Measurements from ENCODE around the gene ST3GAL4. TPM values are rescaled to one million over a fixed set of nuclear protein-coding genes. Genes with fewer than 3 reads are reported as not detected.

ST3GAL4 gene
- total RNA-seq, 2 experiments from 2014 or later = 9.8 to 10.7 TPM

DNA sequence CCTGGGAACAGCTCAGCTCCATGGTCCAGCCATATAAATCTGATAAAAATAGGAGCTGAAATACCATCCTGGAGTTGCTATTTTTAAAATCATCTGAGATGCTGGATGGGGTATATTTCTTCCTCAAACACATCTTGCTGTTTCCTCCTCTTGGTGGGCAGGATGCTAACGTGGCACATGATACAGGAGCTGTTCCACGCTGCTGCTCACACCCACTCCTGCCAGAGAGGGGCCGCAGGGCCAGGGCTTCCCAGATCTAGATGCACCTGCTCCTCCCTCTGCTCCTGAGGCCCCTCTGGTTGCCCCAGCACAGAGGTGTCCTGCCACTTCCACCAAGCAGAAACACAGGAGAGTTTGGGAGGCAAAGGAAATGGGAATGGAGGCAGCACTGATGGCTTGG, 3.3 kb upstream of the ST3GAL4 start:
- intact Hi-C loops (cut with micrococcal nuclease) = no loop called here
- Mint-ChIP-seq H3K9me3 (no peaks in the 10 kb centered on the region), H3K27ac (no peak overlapping the region), H3K4me1 (ENCODE audit: low read depth) (peaks cover 43% of the 10 kb centered on the region), H3K4me3 (peak overlapping the region; percentile 8), H3K27me3 (no peaks in the 10 kb centered on the region), H3K36me3 (peaks cover 16% of the 10 kb centered on the region)
- ChIA-PET CTCF (interaction anchor here (0.9 to 1.4 kb wide), 2 partner anchors 41 to 129 kb away, joined by 3 to 4 read pairs; no protein-coding TSS in a partner anchor), POLR2A (interaction anchor here (0.5 kb wide), 1 partner anchor 69 kb away, joined by 5 read pairs; no protein-coding TSS in a partner anchor)
- DNase-seq = no peak

DNA sequence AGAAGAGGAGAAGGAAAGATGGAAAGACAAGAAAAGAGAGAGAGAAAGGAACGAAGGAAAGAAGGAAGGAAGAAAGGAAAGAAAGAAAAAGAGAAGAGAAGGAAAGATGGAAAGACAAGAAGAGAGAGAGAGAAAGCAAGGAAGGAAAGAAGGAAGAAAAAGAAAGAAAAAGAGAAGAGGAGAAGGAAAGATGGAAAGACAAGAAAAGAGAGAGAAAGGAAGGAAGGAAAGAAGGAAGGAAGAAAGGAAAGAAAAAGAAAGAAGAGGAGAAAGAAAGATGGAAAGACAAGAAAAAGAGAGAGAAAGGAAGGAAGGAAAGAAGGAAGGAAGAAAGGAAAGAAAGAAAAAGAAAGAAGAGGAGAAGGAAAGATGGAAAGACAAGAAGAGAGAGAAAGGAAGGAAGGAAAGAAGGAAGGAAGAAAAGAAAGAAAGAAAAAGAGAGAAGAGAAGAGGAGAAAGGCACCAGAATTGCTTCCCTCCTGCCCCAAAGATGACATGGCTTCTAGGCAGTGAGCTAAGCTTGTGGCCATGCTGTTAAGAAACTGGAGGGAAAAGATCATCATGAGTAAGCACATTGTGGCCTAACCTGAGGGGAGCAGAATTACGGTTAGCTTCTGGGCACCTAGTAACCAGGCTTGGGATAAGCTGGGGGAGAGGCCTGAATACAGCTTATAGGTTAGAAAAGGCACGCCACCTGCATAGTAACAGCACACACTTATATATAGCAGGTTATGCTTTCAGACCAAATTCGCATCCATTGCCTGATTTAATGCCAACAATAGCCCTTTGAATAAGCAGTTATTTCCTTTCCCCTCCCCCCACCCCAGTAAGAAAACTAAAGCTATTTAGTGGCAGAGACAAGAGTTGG, 2.3 kb upstream of the ST3GAL4 start:
- Mint-ChIP-seq H3K9me3 (no peaks in the 10 kb centered on the region), H3K27me3 (no peaks in the 10 kb centered on the region), H3K27ac (peak overlapping the region; percentile 79), H3K4me1 (ENCODE audit: low read depth) (peaks cover 43% of the 10 kb centered on the region), H3K4me3 (peak overlapping the region; percentile 49), H3K36me3 (peaks cover 15% of the 10 kb centered on the region)
- POLR2A ChIA-PET = interaction anchor here (0.7 to 1.4 kb wide), 4 partner anchors 34 to 142 kb away, joined by 3 to 8 read pairs (median 3); partner anchors contain the start of genes DCPS, FAM118B and RPUSD4
- DNase-seq = peak; percentile 61
- intact Hi-C loops (cut with micrococcal nuclease) = loop anchor here (1.0 kb wide), 3 partner anchors 21 to 49 kb away; partner anchors contain the start of gene DCPS
- CTCF ChIA-PET = interaction anchor here (0.7 to 3.4 kb wide), 4 partner anchors 42 to 127 kb away, joined by 4 to 26 read pairs (median 10); no protein-coding TSS in a partner anchor

- intact Hi-C loops (cut with micrococcal nuclease) = loop anchor here (2.0 kb wide), 1 partner anchor 72 kb away; the partner anchor contains the start of gene TIRAP
- Mint-ChIP-seq H3K27me3 (no peaks in the 10 kb centered on the region), H3K36me3 (peaks cover 11% of the 10 kb centered on the region), H3K4me3 (peak overlapping the region; percentile 92), H3K27ac (peak overlapping the region; percentile 78), H3K4me1 (ENCODE audit: low read depth) (peaks cover 34% of the 10 kb centered on the region), H3K9me3 (no peaks in the 10 kb centered on the region)
- CTCF ChIA-PET = interaction anchor here (2.3 to 3.4 kb wide), 3 partner anchors 43 to 126 kb away, joined by 7 to 26 read pairs (median 13); no protein-coding TSS in a partner anchor
- peak; percentile 13 for DNase-seq
- POLR2A ChIA-PET = interaction anchor here (1.3 to 1.9 kb wide), 2 partner anchors 36 to 72 kb away, joined by 3 to 4 read pairs; partner anchors contain the start of gene TIRAP
Measured at GRCh38 chr11:126354631-126355323, 709 bp upstream of the ST3GAL4 start.

DNA sequence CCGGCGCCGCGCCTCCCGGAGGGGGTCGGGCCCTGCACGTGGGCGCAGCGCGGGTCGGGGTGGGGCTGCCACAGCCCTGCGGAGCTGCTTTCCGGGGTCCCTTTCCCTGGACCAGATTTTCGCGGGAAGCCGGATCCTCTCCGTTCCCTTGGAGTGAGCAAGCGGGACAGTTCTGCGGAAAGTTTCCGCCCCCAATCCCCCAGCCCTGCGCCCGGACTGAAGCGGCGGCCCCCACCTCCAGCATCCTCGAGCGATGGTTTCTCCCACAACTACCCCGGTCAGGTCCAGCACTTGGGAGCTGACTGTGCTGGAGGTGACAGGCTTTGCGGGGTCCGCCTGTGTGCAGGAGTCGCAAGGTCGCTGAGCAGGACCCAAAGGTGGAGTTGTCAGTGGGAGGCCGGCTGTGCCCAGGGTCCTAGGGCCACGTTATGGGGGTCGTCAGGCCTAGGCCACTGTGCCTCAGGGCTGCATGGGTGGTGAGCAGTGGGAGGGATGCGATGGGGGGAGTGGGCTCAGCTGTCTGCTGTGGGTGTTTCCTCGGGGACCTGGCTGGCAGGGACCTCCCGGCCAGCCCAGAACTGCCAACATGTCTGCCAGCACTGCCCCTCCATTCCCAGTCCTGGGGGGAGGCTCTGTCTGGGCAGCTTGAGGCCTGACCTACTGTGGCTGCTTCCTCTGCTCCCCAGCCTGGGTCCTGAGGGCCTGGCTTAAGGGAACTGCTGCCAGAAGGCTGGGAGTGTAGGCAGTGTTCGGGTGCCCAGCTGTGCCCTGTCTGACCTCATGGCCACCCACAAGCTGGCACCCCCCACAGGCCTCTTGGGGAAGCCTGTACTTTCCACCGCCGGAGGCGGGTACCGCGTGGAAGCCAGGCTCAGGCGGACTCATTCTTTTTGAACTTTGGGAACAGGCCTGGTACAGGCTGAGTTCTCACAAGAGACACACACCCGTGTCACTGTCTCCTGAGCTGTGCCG, 726 bp downstream of the ST3GAL4 start:
- Mint-ChIP-seq H3K9me3 (no peaks in the 10 kb centered on the region), H3K4me1 (ENCODE audit: low read depth) (peaks cover 34% of the 10 kb centered on the region), H3K36me3 (peaks cover 5% of the 10 kb centered on the region), H3K4me3 (peak overlapping the region; percentile 74), H3K27ac (no peak overlapping the region), H3K27me3 (no peaks in the 10 kb centered on the region)
- CTCF ChIA-PET = interaction anchor here (0.6 to 3.4 kb wide), 6 partner anchors 39 to 125 kb away, joined by 3 to 26 read pairs (median 8); no protein-coding TSS in a partner anchor
- DNase-seq = peak; percentile 36
- POLR2A ChIA-PET = interaction anchor here (1.0 to 1.9 kb wide), 3 partner anchors 38 to 125 kb away, joined by 3 to 4 read pairs (median 3); partner anchors contain the start of gene TIRAP
- intact Hi-C loops (cut with micrococcal nuclease) = loop anchor here (2.0 kb wide), 1 partner anchor 73 kb away; the partner anchor contains the start of gene TIRAP

GRCh38 chr11:126357055-126357962, 1.8 kb downstream of the ST3GAL4 start:
- H3K9me3 Mint-ChIP-seq = no peaks in the 10 kb centered on the region
- DNase-seq = no peak
- intact Hi-C loops (cut with micrococcal nuclease) = no loop called here
- CTCF ChIA-PET = interaction anchor here (0.8 to 3.3 kb wide), 3 partner anchors 40 to 123 kb away, joined by 3 to 11 read pairs (median 3); no protein-coding TSS in a partner anchor
- no peak overlapping the region for H3K4me3 Mint-ChIP-seq
- H3K27me3 Mint-ChIP-seq = no peaks in the 10 kb centered on the region
- POLR2A ChIA-PET = interaction anchor here (1.0 to 1.4 kb wide), 2 partner anchors 30 to 124 kb away, joined by 3 to 4 read pairs; no protein-coding TSS in a partner anchor
- peaks cover 32% of the 10 kb centered on the region for H3K4me1 Mint-ChIP-seq (ENCODE audit: low read depth)
- peaks cover 5% of the 10 kb centered on the region for H3K36me3 Mint-ChIP-seq
- no peak overlapping the region for H3K27ac Mint-ChIP-seq

DNA sequence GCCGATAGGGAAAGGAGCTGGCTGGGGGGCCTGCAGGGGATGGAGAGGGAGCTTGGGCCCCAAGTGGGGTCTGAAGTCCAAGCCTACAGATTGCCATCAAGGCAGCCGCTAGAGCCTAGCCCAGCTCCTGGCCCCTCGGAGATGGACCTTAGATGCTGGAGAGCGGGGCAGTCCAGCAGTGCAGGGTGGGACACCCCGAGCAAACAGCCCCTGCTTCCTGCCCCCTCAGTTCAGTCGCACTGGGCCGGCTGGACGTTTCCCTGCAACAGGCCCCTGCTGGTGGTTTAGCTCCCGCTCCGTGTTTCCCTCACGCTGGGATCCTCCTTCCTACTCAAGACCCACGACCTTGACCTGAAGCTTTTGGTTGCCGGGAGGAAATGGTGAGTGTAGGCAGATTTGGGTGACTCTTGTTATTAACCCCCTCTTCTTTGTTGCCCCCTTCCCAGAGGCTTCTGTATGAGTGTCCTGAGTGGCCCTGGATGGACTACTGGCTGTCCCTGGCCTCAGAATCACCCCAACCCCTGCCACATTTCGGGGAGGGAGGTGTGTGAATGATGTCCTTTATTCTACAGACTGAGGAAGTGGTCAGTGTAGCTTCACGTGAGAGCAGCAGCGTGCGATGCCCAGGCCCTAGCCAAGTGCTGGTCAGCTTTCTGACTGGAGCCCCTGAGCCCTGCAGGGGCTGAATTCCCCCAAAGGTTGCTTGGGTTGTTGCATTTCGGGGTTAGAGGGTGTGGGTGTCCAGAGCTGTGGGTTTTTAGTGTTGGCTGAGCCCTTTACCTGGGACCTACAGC, 2.7 kb downstream of the ST3GAL4 start:
- Mint-ChIP-seq H3K4me1 (ENCODE audit: low read depth) (peaks cover 24% of the 10 kb centered on the region), H3K4me3 (no peak overlapping the region), H3K27me3 (no peaks in the 10 kb centered on the region), H3K27ac (no peak overlapping the region), H3K36me3 (peaks cover 5% of the 10 kb centered on the region), H3K9me3 (no peaks in the 10 kb centered on the region)
- ChIA-PET POLR2A (interaction anchor here (1.4 kb wide), 1 partner anchor 30 kb away, joined by 4 read pairs; no protein-coding TSS in a partner anchor), CTCF (interaction anchor here (3.3 kb wide), 1 partner anchor 48 kb away, joined by 11 read pairs; no protein-coding TSS in a partner anchor)
- intact Hi-C loops (cut with micrococcal nuclease) = no loop called here
- DNase-seq = no peak

DNA sequence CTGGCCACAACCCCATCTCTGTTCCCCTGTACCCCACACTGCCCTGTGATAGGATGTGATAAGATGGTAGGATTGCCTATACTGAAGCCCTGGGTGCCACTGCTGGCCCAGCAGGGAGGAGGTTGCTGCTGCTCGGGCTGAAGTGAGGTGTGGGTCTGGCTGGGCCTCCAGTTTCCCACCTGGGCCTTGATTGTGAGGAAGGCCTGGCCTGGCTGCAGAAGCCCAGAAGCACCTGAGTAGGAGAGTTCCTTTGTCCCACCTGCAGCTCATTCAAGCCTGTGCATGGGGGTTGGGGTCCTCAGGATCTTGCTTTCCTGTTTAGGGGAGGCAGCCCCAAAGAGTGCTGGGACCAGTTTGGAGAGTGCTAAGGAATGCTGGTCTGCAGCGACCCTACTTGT, 3.3 kb downstream of the ST3GAL4 start:
- no peak for DNase-seq
- Mint-ChIP-seq H3K4me1 (ENCODE audit: low read depth) (peaks cover 18% of the 10 kb centered on the region), H3K36me3 (peaks cover 3% of the 10 kb centered on the region), H3K9me3 (no peaks in the 10 kb centered on the region), H3K4me3 (no peak overlapping the region), H3K27ac (no peak overlapping the region), H3K27me3 (no peaks in the 10 kb centered on the region)
- intact Hi-C loops (cut with micrococcal nuclease) = no loop called here
- ChIA-PET POLR2A (interaction anchor here (1.4 kb wide), 1 partner anchor 29 kb away, joined by 4 read pairs; no protein-coding TSS in a partner anchor), CTCF (interaction anchor here (3.3 kb wide), 1 partner anchor 48 kb away, joined by 11 read pairs; no protein-coding TSS in a partner anchor)

- Mint-ChIP-seq H3K27me3 (no peaks in the 10 kb centered on the region), H3K9me3 (no peaks in the 10 kb centered on the region), H3K4me3 (no peak overlapping the region), H3K36me3 (peaks cover 1% of the 10 kb centered on the region), H3K27ac (no peak overlapping the region), H3K4me1 (ENCODE audit: low read depth) (peaks cover 12% of the 10 kb centered on the region)
- POLR2A ChIA-PET = no interaction called here
- no peak for DNase-seq
- CTCF ChIA-PET = interaction anchor here (3.3 kb wide), 1 partner anchor 49 kb away, joined by 11 read pairs; no protein-coding TSS in a partner anchor
- intact Hi-C loops (cut with micrococcal nuclease) = no loop called here
Measured at GRCh38 chr11:126359431-126360048, 4.1 kb downstream of the ST3GAL4 start.

DNA sequence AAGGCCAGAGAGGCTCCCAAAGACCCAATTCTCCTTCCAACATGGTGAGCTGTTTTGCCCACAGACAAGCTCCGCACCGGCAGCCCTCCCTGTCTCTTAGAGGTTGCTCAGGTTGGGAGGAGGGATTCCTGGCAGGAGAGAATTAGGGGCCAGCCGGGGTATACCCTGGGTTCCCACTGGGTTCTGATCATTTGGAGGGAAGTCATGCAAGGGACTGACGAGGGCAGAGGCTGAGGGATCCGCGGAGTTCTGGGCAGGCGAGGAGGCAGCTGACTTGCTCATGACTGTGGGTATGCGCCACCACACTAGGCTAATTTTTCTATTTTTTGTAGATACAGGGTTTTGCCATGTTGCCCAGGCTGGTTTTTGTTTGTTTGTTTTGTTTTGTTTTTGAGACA, 4.6 kb downstream of the ST3GAL4 start:
- H3K36me3 Mint-ChIP-seq = no peaks in the 10 kb centered on the region
- ChIA-PET CTCF (no interaction called here), POLR2A (no interaction called here)
- H3K27ac Mint-ChIP-seq = no peak overlapping the region
- H3K9me3 Mint-ChIP-seq = no peaks in the 10 kb centered on the region
- no peak overlapping the region for H3K4me3 Mint-ChIP-seq
- DNase-seq = no peak
- H3K27me3 Mint-ChIP-seq = no peaks in the 10 kb centered on the region
- intact Hi-C loops (cut with micrococcal nuclease) = no loop called here
- peaks cover 8% of the 10 kb centered on the region for H3K4me1 Mint-ChIP-seq (ENCODE audit: low read depth)

Measured in activated CD4-positive, alpha-beta memory T cell treated with anti-CD3 and anti-CD28 coated beads for 36 hours (primary cell).